HEK293 (cell line): ENCODE measurements around the gene PRIMPOL.

Experiments used
- CTCF ChIP-seq: fragments of 450-650 bp; formaldehyde crosslinking; IDR thresholded peaks from 2 replicates; pipeline ENCODE4 v1.5.1; 2016; ENCODE audit warnings: missing biosample characterization, missing genetic modification characterization
- FEZF1 ChIP-seq: fragments of 450-650 bp; formaldehyde crosslinking; IDR thresholded peaks from 2 replicates; pipeline ENCODE4 v1.5.1; 2016; ENCODE audit warnings: missing biosample characterization, missing genetic modification characterization
- IKZF3 ChIP-seq: fragments of 450-650 bp; IDR thresholded peaks from 2 replicates; pipeline ENCODE4 v1.5.0; 2018; ENCODE audit warnings: missing biosample characterization, mild to moderate bottlenecking, missing genetic modification characterization, moderate library complexity
- KLF9 ChIP-seq: fragments of 450-650 bp; formaldehyde crosslinking; IDR thresholded peaks from 2 replicates; pipeline ENCODE4 v1.5.1; 2016; ENCODE audit warnings: missing biosample characterization, missing genetic modification characterization, low read depth
- REST ChIP-seq: fragments of 450-650 bp; formaldehyde crosslinking; IDR thresholded peaks from 2 replicates; pipeline ENCODE4 v1.5.1; 2016; ENCODE audit warnings: missing biosample characterization, missing genetic modification characterization
- ZBTB17 ChIP-seq: fragments of 450-650 bp; formaldehyde crosslinking; IDR thresholded peaks from 2 replicates; pipeline ENCODE4 v1.5.1; 2016; ENCODE audit warnings: missing biosample characterization, missing genetic modification characterization
- ZBTB26 ChIP-seq: fragments of 450-650 bp; formaldehyde crosslinking; optimal IDR thresholded peaks from 2 replicates; pipeline ENCODE3; 2016; ENCODE audit warnings: missing biosample characterization, mild to moderate bottlenecking, missing genetic modification characterization
- ZBTB44 ChIP-seq: fragments of 450-650 bp; IDR thresholded peaks from 2 replicates; pipeline ENCODE4 v1.5.1; 2018; ENCODE audit warnings: missing biosample characterization, mild to moderate bottlenecking, missing genetic modification characterization
- ZNF175 ChIP-seq: fragments of 450-650 bp; formaldehyde crosslinking; IDR thresholded peaks from 2 replicates; pipeline ENCODE4 v1.5.1; 2016; ENCODE audit warnings: missing biosample characterization, missing genetic modification characterization
- ZNF341 ChIP-seq: fragments of 450-650 bp; formaldehyde crosslinking; IDR thresholded peaks from 2 replicates; pipeline ENCODE4; 2016; ENCODE audit warnings: low read depth, missing biosample characterization, missing genetic modification characterization
- ZNF624 ChIP-seq: fragments of 450-650 bp; formaldehyde crosslinking; IDR thresholded peaks from 2 replicates; pipeline ENCODE4 v1.5.1; 2017; ENCODE audit warnings: missing biosample characterization, missing genetic modification characterization
- ZNF76 ChIP-seq: fragments of 450-650 bp; formaldehyde crosslinking; IDR thresholded peaks from 2 replicates; pipeline ENCODE4; 2016; ENCODE audit warnings: low read depth, missing biosample characterization, missing genetic modification characterization, borderline replicate concordance
- ZNF776 ChIP-seq: fragments of 450-650 bp; formaldehyde crosslinking; IDR thresholded peaks from 2 replicates; pipeline ENCODE4 v1.5.0; 2017; ENCODE audit warnings: missing biosample characterization, missing genetic modification characterization, borderline replicate concordance

GRCh38 chr4:184680698-184681097 is 31.2 kb downstream of the PRIMPOL start:
- TF ChIP-seq ZBTB17 (tag by site-specific recombination) (no peak), ZNF341 (tag by site-specific recombination) (no peak), IKZF3 (tag by site-specific recombination) (no peak), ZNF175 (tag by site-specific recombination) (no peak), ZBTB26 (tag by site-specific recombination) (no peak), ZNF76 (tag by site-specific recombination) (no peak), KLF9 (no peak), CTCF (tag by site-specific recombination) (no peak), ZNF776 (no peak), REST (no peak), FEZF1 (no peak), ZNF624 (no peak), ZBTB44 (tag by site-specific recombination) (no peak)
